AG04450 (cell line): ENCODE results near the gene KRT15. TPM values are rescaled to one million over a fixed set of nuclear protein-coding genes. Genes with fewer than 3 reads are reported as not detected.

Source experiments
- CTCF ChIA-PET: fragments of 300-600, 350-600 bp; formaldehyde crosslinking; extraction: SDS; loops from one replicate; lab custom pipeline; 2022; ENCODE audit warnings: antibody characterized with exemption, inconsistent platforms; lab: Charles Lee
- POLR2A ChIA-PET: fragments of 350-600 bp; formaldehyde crosslinking; extraction: SDS; loops from one replicate; lab custom pipeline; 2021; ENCODE audit warnings: antibody characterized with exemption, inconsistent platforms; lab: Yijun Ruan, JAX
- DNase-seq: peaks from one replicate; pipeline ENCODE4 v3.0.0-alpha.2; 2011; ENCODE audit warnings: low read depth, low spot score
- H3K27ac ChIP-seq: one replicate; pipeline ENCODE4 v1.5.1; 2012; ENCODE audit warnings: low read depth, low read length, control low read depth
- H3K27me3 ChIP-seq: one replicate; pipeline ENCODE4 v1.6.0; 2012; ENCODE audit warnings: low read length; ENCODE audit not compliant: control insufficient read depth, insufficient read depth
- H3K4me3 ChIP-seq: 2 replicates; pipeline ENCODE4 v1.5.1; 2011; ENCODE audit warnings: mild to moderate bottlenecking, low read depth, low read length, control low read depth
- H3K9me3 ChIP-seq: 2 replicates; pipeline ENCODE4 v1.5.1; 2012; ENCODE audit warnings: low read length; ENCODE audit not compliant: control insufficient read depth, insufficient read depth
- CTCF ChIP-seq: IDR thresholded peaks from 2 replicates; pipeline ENCODE4 v1.5.1; 2011; ENCODE audit warnings: low read depth, low read length, control low read depth, inconsistent platforms
- polyA plus RNA-seq: library from polyadenylated mRNA; depleted of rRNA; stranded (reverse); fragments of >200 nt; gene quantifications from 2 replicates; pipeline ENCODE4 v1.2.3, GENCODE V29; 2011

Gene KRT15
- polyA plus RNA-seq, 1 experiment = 1.4 TPM

- H3K9me3 ChIP-seq = no peaks in the 10 kb centered on the region
- ChIA-PET POLR2A (interaction anchor here (0.5 kb wide), 1 partner anchor 107 kb away, joined by 3 read pairs; no protein-coding TSS in a partner anchor), CTCF (interaction anchor here (0.9 to 6.6 kb wide), 3 partner anchors 8 to 212 kb away, joined by 3 to 60 read pairs (median 18); no protein-coding TSS in a partner anchor)
- no peaks in the 10 kb centered on the region for H3K27me3 ChIP-seq
- no peak overlapping the region for H3K4me3 ChIP-seq
- H3K27ac ChIP-seq = no peak overlapping the region
- no peak for DNase-seq
- TF ChIP-seq CTCF = no peak
Measured at GRCh38 chr17:41540921-41541625, 22.4 kb upstream of the KRT15 start.

GRCh38 chr17:41539979-41540701 lies 21.4 kb upstream of the KRT15 start:
- Histone ChIP-seq H3K27ac (no peak overlapping the region), H3K9me3 (no peaks in the 10 kb centered on the region; the same call in 1 of the 2 replicates), H3K27me3 (no peaks in the 10 kb centered on the region), H3K4me3 (no peak overlapping the region)
- POLR2A ChIA-PET = interaction anchor here (0.9 kb wide), 1 partner anchor 9 kb away, joined by 4 read pairs; no protein-coding TSS in a partner anchor
- TF ChIP-seq CTCF = no peak
- CTCF ChIA-PET = interaction anchor here (1.8 to 6.6 kb wide), 2 partner anchors 9 to 108 kb away, joined by 18 to 60 read pairs; no protein-coding TSS in a partner anchor
- DNase-seq = no peak

- no peak for TF ChIP-seq CTCF
- Histone ChIP-seq H3K9me3 (no peaks in the 10 kb centered on the region; the same call in 1 of the 2 replicates), H3K27me3 (no peaks in the 10 kb centered on the region), H3K27ac (peak overlapping the region; percentile 61), H3K4me3 (no peak overlapping the region)
- POLR2A ChIA-PET = interaction anchor here (0.6 kb wide), 1 partner anchor 1016 kb away, joined by 3 read pairs; no protein-coding TSS in a partner anchor
- no peak for DNase-seq
- CTCF ChIA-PET = interaction anchor here (1.0 to 6.6 kb wide), 5 partner anchors 10 to 682 kb away, joined by 3 to 60 read pairs (median 5); no protein-coding TSS in a partner anchor
Measured at GRCh38 chr17:41539071-41539492, 20.4 kb upstream of the KRT15 start.

GRCh38 chr17:41538565-41538991 lies 19.9 kb upstream of the KRT15 start:
- Histone ChIP-seq H3K4me3 (no peak overlapping the region), H3K27ac (peak overlapping the region; percentile 61), H3K9me3 (no peaks in the 10 kb centered on the region; the same call in 1 of the 2 replicates), H3K27me3 (no peaks in the 10 kb centered on the region)
- no peak for DNase-seq
- POLR2A ChIA-PET = interaction anchor here (0.6 kb wide), 1 partner anchor 1016 kb away, joined by 3 read pairs; no protein-coding TSS in a partner anchor
- CTCF ChIA-PET = interaction anchor here (0.7 to 6.6 kb wide), 6 partner anchors 11 to 682 kb away, joined by 3 to 60 read pairs (median 5); no protein-coding TSS in a partner anchor
- no peak for TF ChIP-seq CTCF
